Bronchial epithelial cell (primary cell): Measurements from ENCODE around the gene CCNG2. TPM values are rescaled to one million over a fixed set of nuclear protein-coding genes. Genes with fewer than 3 reads are reported as not detected.
A peak's percentile ranks its signal among the peaks of the same experiment; 100 is the strongest.

ENCODE experiments used
- DNase-seq: peaks from one replicate; pipeline ENCODE4 v3.0.0-alpha.2; 2010; ENCODE audit warnings: low read depth
- FAIRE-seq: peaks from 2 replicates; lab custom pipeline; 2011; peaks lifted over from hg19 to GRCh38; lab: Jason Lieb, UNC
- H3K27me3 ChIP-seq: 2 replicates; pipeline ENCODE4 v1.5.1; 2011; ENCODE audit warnings: low read length; ENCODE audit not compliant: control insufficient read depth, insufficient read depth
- H3K36me3 ChIP-seq: 2 replicates; pipeline ENCODE4 v1.5.1; 2011; ENCODE audit warnings: low read length; ENCODE audit not compliant: control insufficient read depth, insufficient read depth
- H3K4me3 ChIP-seq: 2 replicates; pipeline ENCODE4 v1.5.1; 2011; ENCODE audit warnings: mild to moderate bottlenecking, low read depth, low read length, control low read depth
- total RNA-seq: library from RNA; depleted of rRNA; stranded (reverse); fragments of >200 nt; gene quantifications from 2 replicates; pipeline ENCODE4 v1.2.1, GENCODE V29; 2014
- TF ChIP-seq, protein P1 (sequence below): IDR thresholded peaks from 2 replicates; pipeline ENCODE4 v1.5.1; 2011; ENCODE audit warnings: mild to moderate bottlenecking, moderate library complexity, low read length, control low read depth, inconsistent platforms; ENCODE audit not compliant: insufficient read depth, severe bottlenecking

CCNG2 gene
- total RNA-seq, 1 donor from 2014 or later: 18.7 TPM

DNA sequence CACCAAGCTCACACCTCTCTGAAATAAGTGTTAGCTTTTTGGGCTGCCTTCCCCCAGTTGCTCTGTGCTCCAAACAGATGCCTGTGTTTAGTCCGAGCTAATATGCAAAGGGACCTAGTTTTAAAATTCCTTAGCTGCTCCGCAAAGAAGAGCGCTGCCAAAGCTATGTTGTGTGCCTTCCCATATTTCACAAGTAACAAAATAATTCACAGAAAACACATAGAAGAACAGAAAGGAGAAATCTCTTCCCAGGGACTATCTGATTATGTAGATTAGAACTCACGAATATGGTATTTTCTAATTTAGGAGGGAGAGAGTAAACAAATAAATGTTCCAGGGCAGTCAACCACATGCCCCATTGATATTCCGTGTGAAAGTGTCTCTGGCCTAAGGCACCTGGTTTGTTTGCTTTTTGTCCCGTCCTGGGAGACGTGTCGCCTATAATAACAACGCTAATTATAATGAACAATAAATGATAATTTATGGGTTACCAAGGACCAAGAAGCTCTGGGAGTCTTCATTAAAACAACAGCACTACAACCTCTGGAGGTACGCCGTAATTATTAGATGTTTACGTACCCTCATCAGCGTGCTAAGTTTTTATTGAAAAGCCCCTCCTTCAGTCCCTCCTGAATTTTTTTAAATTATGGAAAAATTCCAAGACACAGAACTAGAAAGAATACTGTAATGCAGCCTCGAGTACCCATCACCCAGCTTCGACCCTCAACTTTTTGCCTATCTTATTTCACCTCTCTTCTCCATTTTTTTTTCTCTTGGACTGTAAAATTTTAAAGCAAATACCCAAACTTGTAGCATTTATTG, 1.2 kb upstream of the CCNG2 start:
- FAIRE-seq: no peak
- DNase-seq: no peak
- H3K4me3 ChIP-seq: peak overlapping the region; percentile 31
- TF ChIP-seq, protein P1, sequence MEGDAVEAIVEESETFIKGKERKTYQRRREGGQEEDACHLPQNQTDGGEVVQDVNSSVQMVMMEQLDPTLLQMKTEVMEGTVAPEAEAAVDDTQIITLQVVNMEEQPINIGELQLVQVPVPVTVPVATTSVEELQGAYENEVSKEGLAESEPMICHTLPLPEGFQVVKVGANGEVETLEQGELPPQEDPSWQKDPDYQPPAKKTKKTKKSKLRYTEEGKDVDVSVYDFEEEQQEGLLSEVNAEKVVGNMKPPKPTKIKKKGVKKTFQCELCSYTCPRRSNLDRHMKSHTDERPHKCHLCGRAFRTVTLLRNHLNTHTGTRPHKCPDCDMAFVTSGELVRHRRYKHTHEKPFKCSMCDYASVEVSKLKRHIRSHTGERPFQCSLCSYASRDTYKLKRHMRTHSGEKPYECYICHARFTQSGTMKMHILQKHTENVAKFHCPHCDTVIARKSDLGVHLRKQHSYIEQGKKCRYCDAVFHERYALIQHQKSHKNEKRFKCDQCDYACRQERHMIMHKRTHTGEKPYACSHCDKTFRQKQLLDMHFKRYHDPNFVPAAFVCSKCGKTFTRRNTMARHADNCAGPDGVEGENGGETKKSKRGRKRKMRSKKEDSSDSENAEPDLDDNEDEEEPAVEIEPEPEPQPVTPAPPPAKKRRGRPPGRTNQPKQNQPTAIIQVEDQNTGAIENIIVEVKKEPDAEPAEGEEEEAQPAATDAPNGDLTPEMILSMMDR: no peak
- H3K36me3 ChIP-seq: peaks cover 5% of the 10 kb centered on the region
- H3K27me3 ChIP-seq: no peaks in the 10 kb centered on the region

DNA sequence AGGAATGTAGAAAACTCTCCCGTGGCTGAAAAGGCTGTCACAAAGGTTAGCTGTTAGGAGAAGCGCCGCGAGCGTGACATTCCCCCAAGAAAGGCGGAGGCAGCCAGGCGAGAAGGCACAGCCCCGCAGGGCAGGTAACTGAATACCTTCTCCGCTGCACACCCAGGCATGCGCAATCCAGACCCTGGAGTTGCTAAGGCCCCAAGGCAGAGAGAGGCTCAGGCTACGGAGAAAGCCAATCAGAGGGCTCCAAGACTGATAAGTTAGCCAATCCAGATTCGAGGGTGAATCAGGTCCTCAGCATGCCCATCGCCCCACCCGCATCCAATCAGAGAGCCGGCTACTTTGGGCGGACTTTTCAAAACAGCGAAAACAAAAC, 485 bp upstream of the CCNG2 start:
- TF ChIP-seq, protein P1: no peak
- DNase-seq: peak; percentile 99

DNA sequence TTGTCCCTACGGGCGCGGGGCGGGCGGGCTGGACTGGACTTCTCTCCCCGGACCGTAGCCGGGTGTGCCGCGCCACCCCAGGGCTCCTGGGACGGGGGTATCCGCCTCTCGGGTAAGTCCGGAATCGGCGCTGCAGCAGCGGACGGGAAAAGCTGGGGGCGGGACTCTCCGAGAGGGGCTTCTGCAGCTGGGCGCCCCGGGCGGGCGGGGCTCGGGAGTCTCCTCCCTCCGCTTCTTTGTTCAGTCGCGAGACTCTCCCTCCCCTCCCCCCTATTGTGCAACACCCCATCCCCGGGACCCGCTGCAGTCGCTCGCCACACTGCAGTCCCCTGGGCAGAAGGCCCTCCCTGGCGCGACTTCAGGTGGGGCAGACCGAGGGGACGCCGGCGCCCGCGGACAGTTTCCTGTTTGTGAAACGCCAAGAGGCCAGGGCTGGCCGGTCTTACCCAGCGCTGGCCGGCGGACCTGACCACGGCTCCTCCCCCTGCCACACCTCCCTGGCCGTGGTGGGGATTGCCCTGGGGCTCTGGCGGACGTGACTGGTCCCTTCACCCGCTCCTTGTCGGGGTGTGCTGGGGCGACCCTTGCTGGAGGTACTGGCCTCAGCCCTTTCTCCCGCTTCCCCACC, 966 bp downstream of the CCNG2 start:
- FAIRE-seq (no peak), DNase-seq (peak; percentile 61)
- Histone ChIP-seq H3K36me3 (peaks cover 14% of the 10 kb centered on the region), H3K4me3 (peak overlapping the region; percentile 100), H3K27me3 (no peaks in the 10 kb centered on the region)
- TF ChIP-seq, protein P1: no peak

More for the DNA sequence above, 485 bp upstream of the CCNG2 start:
- peak; percentile 99 for FAIRE-seq
- H3K4me3 ChIP-seq: peak overlapping the region; percentile 100
- H3K27me3 ChIP-seq: no peaks in the 10 kb centered on the region
- peaks cover 5% of the 10 kb centered on the region for H3K36me3 ChIP-seq

DNA sequence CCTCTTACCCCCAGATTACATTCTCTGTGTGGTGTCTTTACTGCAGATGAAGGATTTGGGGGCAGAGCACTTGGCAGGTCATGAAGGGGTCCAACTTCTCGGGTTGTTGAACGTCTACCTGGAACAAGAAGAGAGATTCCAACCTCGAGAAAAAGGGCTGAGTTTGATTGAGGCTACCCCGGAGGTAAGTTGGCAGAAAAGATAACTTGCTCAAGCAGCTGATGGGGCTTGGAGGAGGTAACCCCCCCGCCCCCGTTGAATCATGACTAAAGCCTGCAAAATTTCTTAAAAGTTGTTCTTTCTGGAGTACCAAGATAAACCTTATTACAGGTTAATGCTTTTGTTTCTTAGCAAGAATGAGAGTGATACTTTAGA, 1.5 kb downstream of the CCNG2 start:
- no peak for DNase-seq
- Histone ChIP-seq H3K36me3 (peaks cover 15% of the 10 kb centered on the region), H3K27me3 (no peaks in the 10 kb centered on the region), H3K4me3 (peak overlapping the region; percentile 100)
- TF ChIP-seq, protein P1: no peak
- no peak for FAIRE-seq

DNA sequence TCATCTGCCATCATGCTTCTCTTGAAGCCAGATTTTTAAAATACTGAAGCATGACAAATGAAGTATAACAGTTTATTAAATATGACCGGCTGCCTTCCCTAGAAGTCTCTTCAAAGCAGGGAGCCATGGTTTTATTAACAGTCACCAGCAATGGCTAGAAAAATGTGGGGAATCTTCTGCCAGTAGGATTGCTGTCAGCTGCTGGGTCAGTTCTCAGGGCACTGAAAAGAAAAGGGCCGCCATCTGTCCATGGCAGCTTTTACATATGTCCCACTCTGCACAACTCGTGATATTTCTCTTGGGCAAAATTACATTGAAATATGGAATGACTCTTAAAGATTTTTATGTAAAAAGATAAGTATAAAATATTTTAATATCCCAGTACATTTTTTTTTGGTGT, 2.8 kb downstream of the CCNG2 start:
- peaks cover 19% of the 10 kb centered on the region for H3K36me3 ChIP-seq
- FAIRE-seq (no peak), DNase-seq (no peak)
- no peaks in the 10 kb centered on the region for H3K27me3 ChIP-seq
- no peak overlapping the region for H3K4me3 ChIP-seq
- TF ChIP-seq, protein P1: no peak
